SK-N-SH (cell line): Measurements from ENCODE around the gene ACACA. TPM values are rescaled to one million over a fixed set of nuclear protein-coding genes. Genes with fewer than 3 reads are reported as not detected.
A peak's percentile ranks its signal among the peaks of the same experiment; 100 is the strongest.

Experiments
- CTCF ChIA-PET: fragments of 300-600, 350-600 bp; formaldehyde crosslinking; extraction: SDS; loops from one replicate; lab custom pipeline; 2021; lab: Yijun Ruan, JAX
- POLR2A ChIA-PET: fragments of 350-600 bp; sonication (Branson Sonifier 250); formaldehyde crosslinking; extraction: SDS; loops from one replicate; lab custom pipeline; 2020; ENCODE audit warnings: antibody characterized with exemption, inconsistent platforms; lab: Yijun Ruan, JAX
- DNase-seq: peaks from one replicate; pipeline ENCODE4 v3.0.0; 2012
- H2AFZ ChIP-seq: fragments of 200-600 bp; sonication (generic); 2 replicates; pipeline ENCODE4 v1.8.1; 2016; ENCODE audit warnings: antibody characterized with exemption, mild to moderate bottlenecking, low read depth
- H3F3A ChIP-seq: fragments of 200-600 bp; sonication (generic); replicated peaks from 2 replicates; pipeline ENCODE3; 2016; ENCODE audit warnings: antibody characterized with exemption, mild to moderate bottlenecking; ENCODE audit not compliant: insufficient read depth
- H3K27ac ChIP-seq, 2 experiments: fragments of 200-500 bp in 1 of 2; fragments of 200-600 bp in 1 of 2; sonication (Bioruptor generic) in 1 of 2; sonication (generic), shearing (Covaris generic) in 1 of 2; 2 replicates each; pipeline versions ENCODE4 v1.5.1 to v1.6.1; 2014 to 2016; ENCODE audit warnings: low read depth in 2 of 2, inconsistent platforms in 1 of 2, low read length in 1 of 2, mild to moderate bottlenecking in 1 of 2, mixed read lengths in 1 of 2
- H3K27me3 ChIP-seq: fragments of 200-600 bp; sonication (generic), shearing (Covaris generic); 2 replicates; pipeline ENCODE4 v1.6.1; 2016; ENCODE audit warnings: mixed run types; ENCODE audit not compliant: insufficient read depth
- H3K36me3 ChIP-seq, 2 experiments: fragments of 200-500 bp in 1 of 2; fragments of 200-600 bp in 1 of 2; sonication (Bioruptor generic) in 1 of 2; sonication (generic) in 1 of 2; replicated peaks in 1 of 2; 2 replicates each; pipeline versions ENCODE3 to v1.5.1; 2014 to 2016; ENCODE audit warnings: low read length in 1 of 2, mild to moderate bottlenecking in 1 of 2; ENCODE audit not compliant: insufficient read depth in 2 of 2, control insufficient read depth in 1 of 2
- H3K4me1 ChIP-seq, 2 experiments: fragments of 200-500 bp in 1 of 2; fragments of 200-600 bp in 1 of 2; sonication (Bioruptor generic) in 1 of 2; sonication (generic), shearing (Covaris generic) in 1 of 2; 2 replicates each; pipeline versions ENCODE4 v1.5.1 to v1.6.1; 2014 to 2016; ENCODE audit warnings: low read depth in 1 of 2, low read length in 1 of 2, mixed run types in 1 of 2; ENCODE audit not compliant: insufficient read depth in 2 of 2, control insufficient read depth in 1 of 2
- H3K4me2 ChIP-seq: fragments of 200-600 bp; sonication (generic), shearing (Covaris generic); 2 replicates; pipeline ENCODE4 v1.6.1; 2017; ENCODE audit warnings: mixed run types
- H3K4me3 ChIP-seq, 2 experiments: fragments of 200-500 bp in 1 of 2; fragments of 200-600 bp in 1 of 2; sonication (Bioruptor generic) in 1 of 2; sonication (generic), shearing (Covaris generic) in 1 of 2; 2 replicates each; pipeline versions ENCODE4 v1.5.1 to v1.8.1; 2014 to 2016; ENCODE audit warnings: low read depth in 2 of 2, inconsistent platforms in 1 of 2, low read length in 1 of 2, mild to moderate bottlenecking in 1 of 2, mixed read lengths in 1 of 2, moderate library complexity in 1 of 2
- H3K79me2 ChIP-seq: fragments of 200-600 bp; sonication (generic); 2 replicates; pipeline ENCODE4 v1.8.1; 2017; ENCODE audit warnings: mild to moderate bottlenecking; ENCODE audit not compliant: insufficient read depth
- H3K9ac ChIP-seq: fragments of 200-600 bp; sonication (generic); 2 replicates; pipeline ENCODE4 v1.6.1; 2017; ENCODE audit warnings: mixed run types
- H3K9me2 ChIP-seq: fragments of 200-600 bp; sonication (generic); 2 replicates; pipeline ENCODE4 v1.6.1; 2017; ENCODE audit warnings: mixed run types
- H3K9me3 ChIP-seq: fragments of 200-600 bp; sonication (generic); 2 replicates; pipeline ENCODE4 v1.6.1; 2017; ENCODE audit warnings: mixed run types, mild to moderate bottlenecking, moderate library complexity
- H4K20me1 ChIP-seq: fragments of 200-600 bp; sonication (generic); 2 replicates; pipeline ENCODE4 v1.6.1; 2017; ENCODE audit warnings: mild to moderate bottlenecking, mixed run types; ENCODE audit not compliant: insufficient read depth
- CTCF ChIP-seq: fragments of 200-600 bp; sonication (generic); IDR thresholded peaks from 2 replicates; pipeline ENCODE4 v1.6.1; 2017; ENCODE audit warnings: antibody characterized with exemption, mild to moderate bottlenecking, moderate library complexity
- FOSL2 ChIP-seq: IDR thresholded peaks from 2 replicates; pipeline ENCODE4 v1.4.0; 2012; ENCODE audit warnings: low read depth, mild to moderate bottlenecking, moderate library complexity, borderline replicate concordance
- FOXM1 ChIP-seq: IDR thresholded peaks from 2 replicates; pipeline ENCODE4 v1.4.0; 2012; ENCODE audit warnings: low read depth, mild to moderate bottlenecking
- GABPA ChIP-seq: IDR thresholded peaks from 2 replicates; pipeline ENCODE4 v1.4.0; 2012; ENCODE audit warnings: low read depth, mild to moderate bottlenecking
- JUND ChIP-seq: IDR thresholded peaks from 2 replicates; pipeline ENCODE4 v1.4.0; 2012
- POLR2AphosphoS5 ChIP-seq: IDR thresholded peaks from 2 replicates; pipeline ENCODE4 v1.6.1; 2012; ENCODE audit warnings: low read depth, low read length
- RAD21 ChIP-seq: IDR thresholded peaks from 2 replicates; pipeline ENCODE4 v1.6.1; 2012; ENCODE audit warnings: mild to moderate bottlenecking, low read length
- RCOR1 ChIP-seq: fragments of 150-350 bp; IDR thresholded peaks from 2 replicates; pipeline ENCODE4 v1.6.1; 2017; ENCODE audit warnings: antibody characterized with exemption, low read length
- SMC3 ChIP-seq: IDR thresholded peaks from 2 replicates; pipeline ENCODE4 v1.6.1; 2012; ENCODE audit warnings: low read depth, low read length, improper control_type of control experiment
- TAF1 ChIP-seq: IDR thresholded peaks from 2 replicates; pipeline ENCODE4 v1.6.1; 2012; ENCODE audit warnings: low read depth, mild to moderate bottlenecking, low read length, moderate library complexity, borderline replicate concordance
- WGBS: methylation state at CpG from one replicate; pipeline ENCODE4 v1.1.6; 2017; ENCODE audit warnings: low lambda C conversion rate; 5-methylcytosine and 5-hydroxymethylcytosine counted together
- polyA plus RNA-seq, 3 experiments: library from polyadenylated mRNA; depleted of rRNA; stranded (reverse); fragments of >200 nt; gene quantifications; 2 replicates each; pipeline ENCODE4 v1.2.3, GENCODE V29; 2012
- TF ChIP-seq, protein P1 (sequence below): IDR thresholded peaks from 2 replicates; pipeline ENCODE4 v1.4.0; 2012; ENCODE audit warnings: low read depth, borderline replicate concordance

ACACA gene
- polyA plus RNA-seq, 1 of the 3 experiments (the other 2 are of a cell fraction), result 27.2 TPM

- CTCF ChIA-PET, result interaction anchor here (0.6 to 5.0 kb wide), 16 partner anchors 10 to 463 kb away, joined by 3 to 42 read pairs (median 4); no protein-coding TSS in a partner anchor
These were observed 317.7 kb downstream of the ACACA start for GRCh38 chr17:37088913-37089312.

DNA sequence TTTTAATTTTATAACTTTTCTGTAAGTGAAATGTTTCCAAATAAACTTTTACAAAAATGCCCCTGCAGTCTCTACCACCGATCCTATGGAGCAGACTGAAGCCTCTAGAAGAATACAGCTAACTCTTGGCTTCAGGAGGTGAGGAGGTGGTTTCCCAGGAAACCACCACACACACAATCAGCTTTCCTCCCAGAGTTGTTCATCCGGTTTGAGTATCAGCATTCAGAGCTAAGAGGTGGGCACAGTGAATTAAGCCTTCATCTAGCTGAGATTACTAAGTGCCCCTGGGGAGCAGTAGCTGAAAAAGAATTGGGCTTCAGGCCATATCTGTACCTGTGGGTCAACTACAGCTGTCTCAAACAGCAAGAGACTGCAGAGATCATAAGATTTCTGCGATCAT lies 318.2 kb downstream of the ACACA start:
- no peak for DNase-seq
- peaks cover 0 to 11% of the 10 kb centered on the region in 2 experiments; a peak in 1 of 4 replicates for H3K4me1 ChIP-seq
- H3K4me2 ChIP-seq, result no peak overlapping the region
- no peak overlapping the region for H3K4me3 ChIP-seq
- no peaks in the 10 kb centered on the region for H3K27me3 ChIP-seq
- no peak overlapping the region for H3K9ac ChIP-seq
- H3K9me3 ChIP-seq, result no peaks in the 10 kb centered on the region
- H4K20me1 ChIP-seq, result no peaks in the 10 kb centered on the region
- WGBS, result 82% methylated on average over 3 of the region's 3 CpGs
- H3K79me2 ChIP-seq, result no peaks in the 10 kb centered on the region
- H3F3A ChIP-seq, result no peaks in the 10 kb centered on the region
- POLR2A ChIA-PET, result no interaction called here
- H2AFZ ChIP-seq, result no peak overlapping the region
- CTCF ChIA-PET, result interaction anchor here (0.6 to 5.0 kb wide), 10 partner anchors 18 to 463 kb away, joined by 3 to 42 read pairs (median 4); no protein-coding TSS in a partner anchor
- peaks cover 3 to 72% of the 10 kb centered on the region in 2 experiments for H3K36me3 ChIP-seq
- TF ChIP-seq GABPA, result no peak
- no peak for TF ChIP-seq FOSL2
- TF ChIP-seq TAF1, result no peak
- TF ChIP-seq RCOR1, result no peak
- no peak for TF ChIP-seq RAD21
- TF ChIP-seq POLR2AphosphoS5, result no peak
- TF ChIP-seq FOXM1, result no peak
- TF ChIP-seq, protein P1, sequence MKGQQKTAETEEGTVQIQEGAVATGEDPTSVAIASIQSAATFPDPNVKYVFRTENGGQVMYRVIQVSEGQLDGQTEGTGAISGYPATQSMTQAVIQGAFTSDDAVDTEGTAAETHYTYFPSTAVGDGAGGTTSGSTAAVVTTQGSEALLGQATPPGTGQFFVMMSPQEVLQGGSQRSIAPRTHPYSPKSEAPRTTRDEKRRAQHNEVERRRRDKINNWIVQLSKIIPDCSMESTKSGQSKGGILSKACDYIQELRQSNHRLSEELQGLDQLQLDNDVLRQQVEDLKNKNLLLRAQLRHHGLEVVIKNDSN, result no peak
- no peak overlapping the region for H3K27ac ChIP-seq
- no peaks in the 10 kb centered on the region for H3K9me2 ChIP-seq

More at GRCh38 chr17:37088913-37089312, 317.7 kb downstream of the ACACA start:
- Histone ChIP-seq H3K79me2 (no peaks in the 10 kb centered on the region), H3K4me1 (peaks cover 0 to 11% of the 10 kb centered on the region in 2 experiments; a peak in 1 of 4 replicates), H4K20me1 (no peaks in the 10 kb centered on the region), H3K9ac (no peak overlapping the region), H3K9me2 (no peaks in the 10 kb centered on the region), H3K36me3 (peaks cover 3 to 72% of the 10 kb centered on the region in 2 experiments), H3K4me2 (no peak overlapping the region), H3K4me3 (no peak overlapping the region), H3F3A (no peaks in the 10 kb centered on the region), H3K27ac (no peak overlapping the region), H2AFZ (no peak overlapping the region), H3K9me3 (no peaks in the 10 kb centered on the region), H3K27me3 (no peaks in the 10 kb centered on the region)
- WGBS, result 89% methylated on average over 11 of the region's 11 CpGs
- POLR2A ChIA-PET, result no interaction called here
- TF ChIP-seq CTCF, result peak; percentile 12; the same call in 1 of the 2 replicates
- TF ChIP-seq SMC3, result peak; percentile 45; the same call in 1 of the 2 replicates
- no peak for TF ChIP-seq JUND
- TF ChIP-seq RAD21, result peak; percentile 71
- peak; percentile 50 for DNase-seq
